ENCODE results near the gene ADAMTS20.
A peak's percentile ranks its signal among the peaks of the same experiment; 100 is the strongest.
"Not testable (repeated sequence)": the region's sequence is repeated elsewhere in the genome, so short reads cannot be mapped to it uniquely, and the experiment has no call there.

Gene ADAMTS20

GRCh38 chr12:43378448-43378847 is 173.6 kb downstream of the ADAMTS20 start:
- in situ Hi-C loops (cut with MboI; ENCODE audit: low pct_unique_long_range_greater_than_20kb, low sequenced_read_pairs), result no loop called here
- no peak for DNase-seq

GRCh38 chr12:43370263-43370662 is 181.7 kb downstream of the ADAMTS20 start:
- in situ Hi-C loops (cut with MboI; ENCODE audit: low pct_unique_long_range_greater_than_20kb, low sequenced_read_pairs), result no loop called here
- no peak for DNase-seq

- in situ Hi-C loops (cut with MboI; ENCODE audit: low pct_unique_long_range_greater_than_20kb, low sequenced_read_pairs), result no loop called here
Measured at GRCh38 chr12:43362910-43363694, 188.9 kb downstream of the ADAMTS20 start.

GRCh38 chr12:43361031-43361710 is 190.8 kb downstream of the ADAMTS20 start:
- no peak for DNase-seq
- in situ Hi-C loops (cut with MboI; ENCODE audit: low pct_unique_long_range_greater_than_20kb, low sequenced_read_pairs), result no loop called here

More at GRCh38 chr12:43362910-43363694, 188.9 kb downstream of the ADAMTS20 start:
- DNase-seq, result no peak

- DNase-seq; in situ Hi-C loops (cut with MboI; ENCODE audit: low pct_unique_long_range_greater_than_20kb, low sequenced_read_pairs): not testable (repeated sequence)
Measured at GRCh38 chr12:43360001-43360400, 192.0 kb downstream of the ADAMTS20 start.

GRCh38 chr12:43357141-43357540 is 194.9 kb downstream of the ADAMTS20 start:
- in situ Hi-C loops (cut with MboI; ENCODE audit: low pct_unique_long_range_greater_than_20kb, low sequenced_read_pairs), result no loop called here
- no peak for DNase-seq

- DNase-seq, result no peak
Measured at GRCh38 chr12:43352001-43352400, 200.0 kb downstream of the ADAMTS20 start.

GRCh38 chr12:43349863-43350262 is 202.1 kb downstream of the ADAMTS20 start:
- in situ Hi-C loops (cut with MboI; ENCODE audit: low pct_unique_long_range_greater_than_20kb, low sequenced_read_pairs), result no loop called here
- DNase-seq, result peak; percentile 5

More at GRCh38 chr12:43352001-43352400, 200.0 kb downstream of the ADAMTS20 start:
- in situ Hi-C loops (cut with MboI; ENCODE audit: low pct_unique_long_range_greater_than_20kb, low sequenced_read_pairs), result no loop called here

- DNase-seq, result no peak
- in situ Hi-C loops (cut with MboI; ENCODE audit: low pct_unique_long_range_greater_than_20kb, low sequenced_read_pairs), result no loop called here
Measured at GRCh38 chr12:43348221-43348620, 203.8 kb downstream of the ADAMTS20 start.

GRCh38 chr12:43347026-43347425 is 205.0 kb downstream of the ADAMTS20 start:
- no peak for DNase-seq
- in situ Hi-C loops (cut with MboI; ENCODE audit: low pct_unique_long_range_greater_than_20kb, low sequenced_read_pairs), result no loop called here

- in situ Hi-C loops (cut with MboI; ENCODE audit: low pct_unique_long_range_greater_than_20kb, low sequenced_read_pairs), result no loop called here
- DNase-seq, result no peak
Measured at GRCh38 chr12:43345023-43345422, 207.0 kb downstream of the ADAMTS20 start.

GRCh38 chr12:43341785-43342313 is 210.2 kb downstream of the ADAMTS20 start:
- DNase-seq; in situ Hi-C loops (cut with MboI; ENCODE audit: low pct_unique_long_range_greater_than_20kb, low sequenced_read_pairs): not testable (repeated sequence)

- in situ Hi-C loops (cut with MboI; ENCODE audit: low pct_unique_long_range_greater_than_20kb, low sequenced_read_pairs), result no loop called here
- peak; percentile 61 for DNase-seq
Measured at GRCh38 chr12:43338848-43339526, 213.0 kb downstream of the ADAMTS20 start.

- no peak for DNase-seq
- in situ Hi-C loops (cut with MboI; ENCODE audit: low pct_unique_long_range_greater_than_20kb, low sequenced_read_pairs), result no loop called here
Measured at GRCh38 chr12:43337571-43338444, 214.2 kb downstream of the ADAMTS20 start.

- in situ Hi-C loops (cut with MboI; ENCODE audit: low pct_unique_long_range_greater_than_20kb, low sequenced_read_pairs), result no loop called here
- DNase-seq, result peak; percentile 32
Measured at GRCh38 chr12:43336962-43337555, 214.9 kb downstream of the ADAMTS20 start.

GRCh38 chr12:43333644-43334043 is 218.4 kb downstream of the ADAMTS20 start:
- DNase-seq, result no peak
- in situ Hi-C loops (cut with MboI; ENCODE audit: low pct_unique_long_range_greater_than_20kb, low sequenced_read_pairs), result no loop called here

- no peak for DNase-seq
- in situ Hi-C loops (cut with MboI; ENCODE audit: low pct_unique_long_range_greater_than_20kb, low sequenced_read_pairs), result no loop called here
Measured at GRCh38 chr12:43332977-43333640, 218.9 kb downstream of the ADAMTS20 start.

GRCh38 chr12:43331935-43332334 is 220.1 kb downstream of the ADAMTS20 start:
- DNase-seq, result no peak

More at GRCh38 chr12:43331935-43332334, 220.1 kb downstream of the ADAMTS20 start:
- in situ Hi-C loops (cut with MboI; ENCODE audit: low pct_unique_long_range_greater_than_20kb, low sequenced_read_pairs), result no loop called here
